WTC11 (cell line): ENCODE measurements around the gene WDR19.

Experiments used
- CREB1 ChIP-seq: sonication (generic); formaldehyde crosslinking; IDR thresholded peaks from 2 replicates; pipeline ENCODE4 v1.8.0; 2023; ENCODE audit warnings: mild to moderate bottlenecking, missing genetic modification reagents
- CREM ChIP-seq: sonication (generic); formaldehyde crosslinking; IDR thresholded peaks from 2 replicates; pipeline ENCODE4 v1.8.1; 2022; ENCODE audit warnings: mild to moderate bottlenecking, missing genetic modification reagents, moderate library complexity
- E2F1 ChIP-seq: sonication (generic); formaldehyde crosslinking; IDR thresholded peaks from 2 replicates; pipeline ENCODE4 v1.8.0; 2022; ENCODE audit warnings: mild to moderate bottlenecking, missing genetic modification reagents
- ELF4 ChIP-seq: sonication (generic); formaldehyde crosslinking; IDR thresholded peaks from 2 replicates; pipeline ENCODE4 v1.8.1; 2022; ENCODE audit warnings: low read depth, mild to moderate bottlenecking, moderate library complexity, missing genetic modification reagents
- JUN ChIP-seq: sonication (generic); formaldehyde crosslinking; IDR thresholded peaks from 2 replicates; pipeline ENCODE4 v1.8.0; 2023; ENCODE audit warnings: mild to moderate bottlenecking, missing genetic modification reagents
- KAT7 ChIP-seq: sonication (generic); formaldehyde crosslinking; IDR thresholded peaks from 2 replicates; pipeline ENCODE4 v1.8.1; 2023; ENCODE audit warnings: missing genetic modification reagents, mild to moderate bottlenecking, borderline replicate concordance
- NR1H2 ChIP-seq: sonication (generic); formaldehyde crosslinking; IDR thresholded peaks from 2 replicates; pipeline ENCODE4 v1.9.0; 2021; ENCODE audit warnings: mild to moderate bottlenecking, moderate library complexity, missing genetic modification reagents
- NR2C2 ChIP-seq: sonication (generic); formaldehyde crosslinking; IDR thresholded peaks from 2 replicates; pipeline ENCODE4 v1.8.0; 2022; ENCODE audit warnings: mild to moderate bottlenecking, missing genetic modification reagents
- SMAD3 ChIP-seq: sonication (generic); formaldehyde crosslinking; IDR thresholded peaks from 2 replicates; pipeline ENCODE4 v1.8.0; 2022; ENCODE audit warnings: missing genetic modification reagents, mild to moderate bottlenecking, borderline replicate concordance
- SOX15 ChIP-seq: fragments of 250-450 bp; sonication (Bioruptor Pico); IDR thresholded peaks from 2 replicates; pipeline ENCODE4 v1.9.0; 2021; ENCODE audit warnings: mild to moderate bottlenecking
- TF ChIP-seq, protein P1 (sequence below): fragments of 200-600 bp; IDR thresholded peaks from 2 replicates; pipeline ENCODE4 v1.8.0; 2022; ENCODE audit warnings: antibody characterized with exemption
- TF ChIP-seq, protein P2 (sequence below): sonication (generic); formaldehyde crosslinking; IDR thresholded peaks from 2 replicates; pipeline ENCODE4 v1.8.1; 2022; ENCODE audit warnings: missing genetic modification reagents, borderline replicate concordance
- TF ChIP-seq, protein P3 (sequence below): sonication (generic); formaldehyde crosslinking; conservative IDR thresholded peaks from 2 replicates; pipeline ENCODE4 v1.8.1; 2023; ENCODE audit warnings: mild to moderate bottlenecking, low read depth, missing genetic modification reagents, moderate library complexity
- TF ChIP-seq, protein P4 (sequence below): sonication (generic); formaldehyde crosslinking; IDR thresholded peaks from 2 replicates; pipeline ENCODE4 v1.8.1; 2023; ENCODE audit warnings: mild to moderate bottlenecking, missing genetic modification reagents, moderate library complexity

DNA sequence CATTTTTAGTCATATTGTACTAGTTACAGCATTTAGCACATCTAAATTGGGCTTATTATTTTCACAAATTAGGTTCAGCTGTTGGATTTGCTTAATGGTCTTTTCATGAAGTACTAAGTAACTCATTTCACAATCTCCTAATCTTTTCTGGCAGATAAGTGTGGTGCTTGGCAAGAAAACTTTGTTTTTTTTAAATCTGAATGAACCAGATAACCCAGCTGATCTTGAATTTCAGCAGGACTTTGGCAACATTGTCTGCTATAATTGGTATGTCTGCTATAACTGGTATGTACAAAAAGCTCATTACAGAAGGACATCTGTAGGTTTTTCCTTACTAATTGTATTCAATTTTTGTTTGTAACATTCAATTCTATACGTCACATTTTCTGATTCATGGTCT, 22.7 kb downstream of the WDR19 start:
- TF ChIP-seq JUN = no peak
- TF ChIP-seq, protein P1, sequence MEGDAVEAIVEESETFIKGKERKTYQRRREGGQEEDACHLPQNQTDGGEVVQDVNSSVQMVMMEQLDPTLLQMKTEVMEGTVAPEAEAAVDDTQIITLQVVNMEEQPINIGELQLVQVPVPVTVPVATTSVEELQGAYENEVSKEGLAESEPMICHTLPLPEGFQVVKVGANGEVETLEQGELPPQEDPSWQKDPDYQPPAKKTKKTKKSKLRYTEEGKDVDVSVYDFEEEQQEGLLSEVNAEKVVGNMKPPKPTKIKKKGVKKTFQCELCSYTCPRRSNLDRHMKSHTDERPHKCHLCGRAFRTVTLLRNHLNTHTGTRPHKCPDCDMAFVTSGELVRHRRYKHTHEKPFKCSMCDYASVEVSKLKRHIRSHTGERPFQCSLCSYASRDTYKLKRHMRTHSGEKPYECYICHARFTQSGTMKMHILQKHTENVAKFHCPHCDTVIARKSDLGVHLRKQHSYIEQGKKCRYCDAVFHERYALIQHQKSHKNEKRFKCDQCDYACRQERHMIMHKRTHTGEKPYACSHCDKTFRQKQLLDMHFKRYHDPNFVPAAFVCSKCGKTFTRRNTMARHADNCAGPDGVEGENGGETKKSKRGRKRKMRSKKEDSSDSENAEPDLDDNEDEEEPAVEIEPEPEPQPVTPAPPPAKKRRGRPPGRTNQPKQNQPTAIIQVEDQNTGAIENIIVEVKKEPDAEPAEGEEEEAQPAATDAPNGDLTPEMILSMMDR = no peak
- TF ChIP-seq SMAD3 (CRISPR knock-in tag) = no peak
- TF ChIP-seq KAT7 = no peak
- TF ChIP-seq, protein P2, sequence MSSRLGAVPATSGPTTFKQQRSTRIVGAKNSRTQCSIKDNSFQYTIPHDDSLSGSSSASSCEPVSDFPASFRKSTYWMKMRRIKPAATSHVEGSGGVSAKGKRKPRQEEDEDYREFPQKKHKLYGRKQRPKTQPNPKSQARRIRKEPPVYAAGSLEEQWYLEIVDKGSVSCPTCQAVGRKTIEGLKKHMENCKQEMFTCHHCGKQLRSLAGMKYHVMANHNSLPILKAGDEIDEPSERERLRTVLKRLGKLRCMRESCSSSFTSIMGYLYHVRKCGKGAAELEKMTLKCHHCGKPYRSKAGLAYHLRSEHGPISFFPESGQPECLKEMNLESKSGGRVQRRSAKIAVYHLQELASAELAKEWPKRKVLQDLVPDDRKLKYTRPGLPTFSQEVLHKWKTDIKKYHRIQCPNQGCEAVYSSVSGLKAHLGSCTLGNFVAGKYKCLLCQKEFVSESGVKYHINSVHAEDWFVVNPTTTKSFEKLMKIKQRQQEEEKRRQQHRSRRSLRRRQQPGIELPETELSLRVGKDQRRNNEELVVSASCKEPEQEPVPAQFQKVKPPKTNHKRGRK = no peak
- TF ChIP-seq, protein P3, sequence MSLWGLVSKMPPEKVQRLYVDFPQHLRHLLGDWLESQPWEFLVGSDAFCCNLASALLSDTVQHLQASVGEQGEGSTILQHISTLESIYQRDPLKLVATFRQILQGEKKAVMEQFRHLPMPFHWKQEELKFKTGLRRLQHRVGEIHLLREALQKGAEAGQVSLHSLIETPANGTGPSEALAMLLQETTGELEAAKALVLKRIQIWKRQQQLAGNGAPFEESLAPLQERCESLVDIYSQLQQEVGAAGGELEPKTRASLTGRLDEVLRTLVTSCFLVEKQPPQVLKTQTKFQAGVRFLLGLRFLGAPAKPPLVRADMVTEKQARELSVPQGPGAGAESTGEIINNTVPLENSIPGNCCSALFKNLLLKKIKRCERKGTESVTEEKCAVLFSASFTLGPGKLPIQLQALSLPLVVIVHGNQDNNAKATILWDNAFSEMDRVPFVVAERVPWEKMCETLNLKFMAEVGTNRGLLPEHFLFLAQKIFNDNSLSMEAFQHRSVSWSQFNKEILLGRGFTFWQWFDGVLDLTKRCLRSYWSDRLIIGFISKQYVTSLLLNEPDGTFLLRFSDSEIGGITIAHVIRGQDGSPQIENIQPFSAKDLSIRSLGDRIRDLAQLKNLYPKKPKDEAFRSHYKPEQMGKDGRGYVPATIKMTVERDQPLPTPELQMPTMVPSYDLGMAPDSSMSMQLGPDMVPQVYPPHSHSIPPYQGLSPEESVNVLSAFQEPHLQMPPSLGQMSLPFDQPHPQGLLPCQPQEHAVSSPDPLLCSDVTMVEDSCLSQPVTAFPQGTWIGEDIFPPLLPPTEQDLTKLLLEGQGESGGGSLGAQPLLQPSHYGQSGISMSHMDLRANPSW = no peak
- no peak for TF ChIP-seq CREB1
- TF ChIP-seq E2F1 = no peak
- TF ChIP-seq, protein P4, sequence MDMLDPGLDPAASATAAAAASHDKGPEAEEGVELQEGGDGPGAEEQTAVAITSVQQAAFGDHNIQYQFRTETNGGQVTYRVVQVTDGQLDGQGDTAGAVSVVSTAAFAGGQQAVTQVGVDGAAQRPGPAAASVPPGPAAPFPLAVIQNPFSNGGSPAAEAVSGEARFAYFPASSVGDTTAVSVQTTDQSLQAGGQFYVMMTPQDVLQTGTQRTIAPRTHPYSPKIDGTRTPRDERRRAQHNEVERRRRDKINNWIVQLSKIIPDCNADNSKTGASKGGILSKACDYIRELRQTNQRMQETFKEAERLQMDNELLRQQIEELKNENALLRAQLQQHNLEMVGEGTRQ (CRISPR knock-in tag) = no peak
- TF ChIP-seq NR2C2 = no peak
- no peak for TF ChIP-seq CREM (CRISPR knock-in tag)
- no peak for TF ChIP-seq SOX15 (CRISPR knock-in tag)
- no peak for TF ChIP-seq NR1H2 (CRISPR knock-in tag)
- no peak for TF ChIP-seq ELF4
